ENCODE data around the gene CDKL4.

Gene CDKL4

GRCh38 chr2:39188960-39189494 is 54.7 kb downstream of the CDKL4 start:
- no peak for TF ChIP-seq ZFP30 (CRISPR knock-in tag; IDR thresholded peaks at IDR 0.05)
- no peak for ATAC-seq

DNA sequence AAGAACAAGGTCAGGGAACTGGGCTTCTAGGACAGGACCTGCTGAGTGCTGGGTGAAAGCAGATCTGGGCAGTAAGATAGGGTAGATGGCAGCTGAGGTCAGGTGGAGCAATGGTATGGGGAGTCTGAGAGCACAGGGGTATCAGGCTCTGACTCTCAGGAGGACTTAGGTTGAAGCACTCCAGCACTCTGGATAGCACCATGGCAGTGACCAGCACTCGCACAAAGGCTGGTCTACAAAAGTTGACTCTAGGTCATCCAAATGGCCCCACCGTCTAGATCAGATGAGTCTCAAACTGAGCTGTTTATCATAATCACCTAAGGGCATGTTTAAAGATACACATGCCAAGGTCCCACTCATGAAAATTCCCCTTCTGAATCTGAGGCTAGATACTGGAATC is 60.1 kb downstream of the CDKL4 start:
- no peak for TF ChIP-seq GLIS3 (CRISPR knock-in tag; IDR thresholded peaks at IDR 0.05)
- ATAC-seq = no peak

DNA sequence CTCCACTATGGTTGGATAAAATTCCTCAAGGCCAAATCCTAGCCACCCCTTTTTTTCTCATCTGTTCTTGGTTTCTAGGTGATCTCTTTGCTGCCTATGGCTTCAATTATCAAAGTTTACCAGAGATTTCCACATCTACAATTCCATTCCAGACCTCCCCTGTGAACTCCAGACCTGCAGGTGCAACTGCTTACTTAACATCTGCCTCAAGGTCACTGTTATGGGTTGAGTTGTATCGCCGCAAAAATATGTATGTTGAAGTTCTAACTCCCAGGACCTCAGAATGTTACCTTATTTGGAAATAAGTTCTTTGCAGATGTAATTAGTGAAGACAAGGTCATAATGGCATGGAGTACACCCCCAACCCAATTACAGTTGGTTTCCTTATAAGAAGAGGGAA is 62.5 kb downstream of the CDKL4 start:
- ATAC-seq = no peak
- no peak for TF ChIP-seq BACH2 (CRISPR knock-in tag; IDR thresholded peaks at IDR 0.05; ENCODE audit: borderline replicate concordance)
- TF ChIP-seq ESRRG (CRISPR knock-in tag; IDR thresholded peaks at IDR 0.05) = no peak
- TF ChIP-seq ISL1 (CRISPR knock-in tag; IDR thresholded peaks at IDR 0.05) = no peak
- TF ChIP-seq ARNTL (CRISPR knock-in tag; IDR thresholded peaks at IDR 0.05; ENCODE audit: borderline replicate concordance, low read depth) = no peak
- TF ChIP-seq PATZ1 (CRISPR knock-in tag; IDR thresholded peaks at IDR 0.05; ENCODE audit: borderline replicate concordance) = no peak
- no peak for TF ChIP-seq ZNF565 (CRISPR knock-in tag; conservative IDR thresholded peaks at IDR 0.05; ENCODE audit: low read depth)
- TF ChIP-seq ZFP3 (CRISPR knock-in tag; IDR thresholded peaks at IDR 0.05) = no peak
- TF ChIP-seq CREB5 (CRISPR knock-in tag; IDR thresholded peaks at IDR 0.05; ENCODE audit: low read depth) = no peak
- no peak for TF ChIP-seq ZNF70 (CRISPR knock-in tag; IDR thresholded peaks at IDR 0.05)
- TF ChIP-seq POU6F1 (CRISPR knock-in tag; IDR thresholded peaks at IDR 0.05; ENCODE audit: borderline replicate concordance, low read depth) = no peak
- TF ChIP-seq RARB (CRISPR knock-in tag; IDR thresholded peaks at IDR 0.05) = no peak
- no peak for TF ChIP-seq GLIS3 (CRISPR knock-in tag; IDR thresholded peaks at IDR 0.05)
- no peak for TF ChIP-seq CSDC2 (CRISPR knock-in tag; IDR thresholded peaks at IDR 0.05)
- TF ChIP-seq ZC3H10 (CRISPR knock-in tag; IDR thresholded peaks at IDR 0.05) = no peak
- no peak for TF ChIP-seq CSRNP3 (CRISPR knock-in tag; IDR thresholded peaks at IDR 0.05)
- TF ChIP-seq PPARA (CRISPR knock-in tag; IDR thresholded peaks at IDR 0.05; ENCODE audit: borderline replicate concordance) = no peak
- no peak for TF ChIP-seq OSR1 (CRISPR knock-in tag; IDR thresholded peaks at IDR 0.05)

GRCh38 chr2:39179974-39180960 is 63.5 kb downstream of the CDKL4 start:
- no peak for ATAC-seq

More at GRCh38 chr2:39179974-39180960, 63.5 kb downstream of the CDKL4 start:
- TF ChIP-seq ZNF565 (CRISPR knock-in tag; conservative IDR thresholded peaks at IDR 0.05; ENCODE audit: low read depth) = no peak
- TF ChIP-seq ZFP3 (CRISPR knock-in tag; IDR thresholded peaks at IDR 0.05) = no peak
- TF ChIP-seq TOX (CRISPR knock-in tag; IDR thresholded peaks at IDR 0.05; ENCODE audit: borderline replicate concordance) = no peak
- TF ChIP-seq ESRRG (CRISPR knock-in tag; IDR thresholded peaks at IDR 0.05) = no peak
- no peak for TF ChIP-seq TSHZ2 (CRISPR knock-in tag; IDR thresholded peaks at IDR 0.05)
- no peak for TF ChIP-seq PATZ1 (CRISPR knock-in tag; IDR thresholded peaks at IDR 0.05; ENCODE audit: borderline replicate concordance)
- TF ChIP-seq BACH2 (CRISPR knock-in tag; IDR thresholded peaks at IDR 0.05; ENCODE audit: borderline replicate concordance) = no peak
- no peak for TF ChIP-seq TCF4 (CRISPR knock-in tag; IDR thresholded peaks at IDR 0.05; ENCODE audit: borderline replicate concordance)
- TF ChIP-seq CSDC2 (CRISPR knock-in tag; IDR thresholded peaks at IDR 0.05) = no peak
- no peak for TF ChIP-seq RARB (CRISPR knock-in tag; IDR thresholded peaks at IDR 0.05)
- no peak for TF ChIP-seq ZC3H10 (CRISPR knock-in tag; IDR thresholded peaks at IDR 0.05)
- no peak for TF ChIP-seq POU6F1 (CRISPR knock-in tag; IDR thresholded peaks at IDR 0.05; ENCODE audit: borderline replicate concordance, low read depth)

Data from SK-N-SH treated with all-trans-retinoic acid at 6 μM for 48 hours (cell line).